Subcutaneous abdominal adipose tissue (tissue), 5 donors: ENCODE measurements around the gene KANK3.
A peak's percentile ranks its signal among the peaks of the same experiment; 100 is the strongest.
"Not testable (repeated sequence)": the region's sequence is repeated elsewhere in the genome, so short reads cannot be mapped to it uniquely, and the experiment has no call there.

Experiments
- H3K27ac ChIP-seq: one replicate; pipeline ENCODE4 v1.7.0; 2013; ENCODE audit warnings: low read depth, mild to moderate bottlenecking, inconsistent platforms, low read length, moderate library complexity
- H3K27me3 ChIP-seq, 5 donors: one replicate each; pipeline ENCODE4 v1.7.0; 2013; ENCODE audit warnings: low read length in 5 of 5, inconsistent platforms in 1 of 5; ENCODE audit not compliant: control insufficient read depth in 5 of 5, insufficient read depth in 4 of 5
- H3K36me3 ChIP-seq, 5 donors: one replicate each; pipeline ENCODE4 v1.7.0; 2013; ENCODE audit warnings: low read length in 5 of 5; ENCODE audit not compliant: control insufficient read depth in 5 of 5, insufficient read depth in 5 of 5
- H3K4me1 ChIP-seq, 5 donors: one replicate each; pipeline ENCODE4 v1.7.0; 2013; ENCODE audit warnings: low read length in 5 of 5, mild to moderate bottlenecking in 3 of 5, moderate library complexity in 1 of 5; ENCODE audit not compliant: control insufficient read depth in 5 of 5, insufficient read depth in 5 of 5
- H3K4me3 ChIP-seq, 5 donors: one replicate each; pipeline ENCODE4 v1.7.0; 2013; ENCODE audit warnings: low read length in 5 of 5, low read depth in 1 of 5
- H3K9ac ChIP-seq, 5 donors: one replicate each; pipeline ENCODE4 v1.7.0; 2013; ENCODE audit warnings: low read length in 5 of 5, mild to moderate bottlenecking in 4 of 5, moderate library complexity in 3 of 5
- H3K9me3 ChIP-seq, 5 donors: one replicate each; pipeline ENCODE4 v1.7.0; 2013; ENCODE audit warnings: low read length in 5 of 5; ENCODE audit not compliant: control insufficient read depth in 5 of 5
- donor health status: healthy.
- donor health status: healthy.
- donor health status: healthy.
- donor health status: healthy.
- donor health status: healthy.

KANK3 gene

DNA sequence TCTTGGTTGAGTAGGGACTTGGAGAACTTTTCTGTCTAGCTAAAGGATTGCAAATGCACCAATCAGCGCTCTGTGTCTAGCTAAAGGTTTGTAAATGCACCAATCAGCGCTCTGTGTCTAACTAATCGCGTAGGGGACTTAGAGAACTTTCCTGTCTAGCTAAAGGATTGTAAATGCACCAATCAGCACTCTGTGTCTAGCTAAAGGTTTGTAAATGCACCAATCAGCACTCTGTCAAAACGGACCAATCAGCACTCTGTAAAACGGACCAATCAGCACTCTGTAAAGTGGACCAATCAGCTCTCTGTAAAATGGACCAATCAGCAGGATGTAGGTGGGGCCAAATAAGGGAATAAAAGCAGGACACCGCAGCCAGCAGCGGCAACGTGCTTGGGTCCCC, 43.4 kb upstream of the KANK3 start:
- H3K4me1 ChIP-seq: peaks cover 3 to 15% (median 14%) of the 10 kb centered on the region in 5 donors
- H3K27me3 ChIP-seq, H3K27ac ChIP-seq, H3K9me3 ChIP-seq, H3K36me3 ChIP-seq, H3K9ac ChIP-seq, H3K4me3 ChIP-seq: not testable (repeated sequence)

DNA sequence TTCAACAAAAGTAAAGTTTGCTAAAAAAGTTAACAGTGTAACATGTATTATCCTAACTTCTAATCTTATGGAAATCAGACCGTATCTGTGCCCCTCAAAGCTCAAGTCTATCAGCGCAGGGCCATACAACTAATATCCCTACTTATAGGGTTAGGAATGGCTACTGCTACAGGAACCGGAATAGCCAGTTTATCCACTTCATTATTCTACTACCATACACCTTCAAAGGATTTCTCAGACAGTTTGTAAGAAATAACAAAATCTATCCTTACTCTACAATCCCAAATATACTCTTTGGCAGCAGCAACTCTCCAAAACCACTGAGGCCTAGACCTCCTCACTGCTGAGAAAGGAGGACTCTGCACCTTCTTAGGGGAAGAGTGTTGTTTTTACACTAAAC, 42.5 kb upstream of the KANK3 start:
- not testable (repeated sequence) for H3K9me3 ChIP-seq, H3K27ac ChIP-seq, H3K36me3 ChIP-seq, H3K27me3 ChIP-seq, H3K4me3 ChIP-seq, H3K4me1 ChIP-seq, H3K9ac ChIP-seq

DNA sequence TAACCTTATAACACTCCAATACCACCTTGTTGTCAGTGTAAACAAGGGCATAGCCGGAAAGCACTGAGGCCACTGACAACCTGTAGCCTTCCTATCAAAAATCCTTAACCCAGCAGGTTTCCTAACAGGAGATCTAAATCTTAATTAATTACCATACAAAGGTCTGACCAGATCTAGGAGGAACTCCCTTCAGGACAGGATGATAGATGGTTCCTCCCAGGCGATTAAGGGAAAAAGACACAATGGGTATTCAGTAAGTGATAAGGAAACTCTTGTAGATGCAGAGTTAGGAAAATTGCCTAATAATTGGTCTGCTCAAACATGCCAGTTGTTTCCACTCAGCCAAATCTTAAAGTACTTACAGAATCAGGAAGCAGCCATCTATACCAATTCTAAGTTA, 42.0 kb upstream of the KANK3 start:
- H3K27ac ChIP-seq, H3K4me1 ChIP-seq: not testable (repeated sequence)

DNA sequence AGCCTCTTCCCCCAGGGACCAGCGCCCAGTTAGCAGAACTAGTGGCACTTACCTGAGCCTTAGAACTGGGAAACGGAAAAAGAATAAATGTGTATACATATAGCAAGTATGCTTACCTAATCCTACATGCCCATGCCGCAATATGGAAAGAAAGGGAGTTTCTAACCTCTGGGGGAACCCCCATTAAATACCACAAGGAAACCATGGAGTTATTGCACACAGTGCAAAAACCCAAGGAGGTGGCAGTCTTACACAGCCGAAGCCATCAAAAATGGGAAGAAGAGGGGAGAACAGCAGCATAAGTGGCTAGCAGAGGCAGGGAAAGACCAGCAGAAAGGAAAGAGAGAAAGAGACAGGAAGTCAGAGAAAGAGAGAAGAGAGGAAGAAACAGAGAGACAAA, 41.5 kb upstream of the KANK3 start:
- not testable (repeated sequence) for H3K9me3 ChIP-seq, H3K9ac ChIP-seq, H3K4me1 ChIP-seq, H3K27me3 ChIP-seq, H3K4me3 ChIP-seq, H3K27ac ChIP-seq, H3K36me3 ChIP-seq

More for the DNA sequence above, 42.0 kb upstream of the KANK3 start:
- H3K27me3 ChIP-seq, H3K4me3 ChIP-seq, H3K36me3 ChIP-seq, H3K9ac ChIP-seq, H3K9me3 ChIP-seq: not testable (repeated sequence)

DNA sequence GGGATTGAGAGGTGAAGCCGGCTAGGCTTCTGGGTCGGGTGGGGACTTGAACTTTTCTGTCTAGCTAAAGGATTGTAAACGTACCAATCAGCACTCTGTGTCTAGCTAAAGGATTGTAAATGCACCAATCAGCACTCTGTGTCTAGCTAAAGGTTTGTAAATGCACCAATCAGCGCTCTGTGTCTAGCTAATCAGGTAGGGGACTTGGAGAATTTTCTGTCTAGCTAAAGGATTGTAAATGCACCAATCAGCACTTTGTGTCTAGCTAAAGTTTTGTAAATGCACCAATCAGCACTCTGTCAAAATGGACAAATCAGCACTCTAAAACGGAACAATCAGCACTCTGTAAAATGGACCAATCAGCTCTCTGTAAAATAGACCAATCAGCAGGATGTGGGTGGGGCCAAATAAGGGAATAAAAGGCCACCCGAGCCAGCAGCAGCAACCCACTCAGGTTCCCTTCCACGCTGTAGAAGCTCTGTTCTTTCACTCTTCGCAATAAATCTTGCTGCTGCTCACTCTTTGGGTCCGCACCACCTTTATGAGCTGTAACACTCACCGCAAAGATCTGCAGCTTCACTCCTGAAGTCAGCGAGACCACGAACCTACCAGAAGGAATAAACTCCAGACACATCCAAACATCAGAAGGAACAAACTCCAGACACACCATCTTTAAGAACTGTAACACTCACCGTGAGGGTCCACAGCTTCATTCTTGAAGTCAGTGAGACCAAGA, 36.3 kb upstream of the KANK3 start:
- not testable (repeated sequence) for H3K9me3 ChIP-seq, H3K9ac ChIP-seq, H3K4me3 ChIP-seq, H3K4me1 ChIP-seq, H3K27me3 ChIP-seq, H3K27ac ChIP-seq, H3K36me3 ChIP-seq

DNA sequence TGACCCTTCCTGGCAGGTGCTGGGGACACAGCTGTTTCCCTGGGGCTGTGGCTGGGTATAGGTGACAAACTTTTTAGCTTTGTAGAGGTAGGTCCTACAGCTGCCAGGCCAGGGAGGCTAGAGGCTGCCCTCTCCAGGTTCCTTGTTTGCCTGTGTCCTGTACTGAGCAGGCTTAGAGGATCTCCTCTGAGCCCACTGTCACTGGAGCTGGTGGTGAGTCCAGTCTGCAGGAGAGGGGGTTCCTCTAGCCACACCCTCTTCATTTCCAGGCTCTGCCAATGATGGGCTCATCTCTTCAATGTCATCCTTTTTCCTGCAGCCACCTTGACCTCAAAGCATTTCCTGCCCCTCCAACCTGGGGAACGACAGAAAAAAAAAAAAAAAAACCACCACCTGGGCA, 34.5 kb upstream of the KANK3 start:
- no peak overlapping the region for H3K9ac ChIP-seq
- H3K27ac ChIP-seq: no peak overlapping the region

DNA sequence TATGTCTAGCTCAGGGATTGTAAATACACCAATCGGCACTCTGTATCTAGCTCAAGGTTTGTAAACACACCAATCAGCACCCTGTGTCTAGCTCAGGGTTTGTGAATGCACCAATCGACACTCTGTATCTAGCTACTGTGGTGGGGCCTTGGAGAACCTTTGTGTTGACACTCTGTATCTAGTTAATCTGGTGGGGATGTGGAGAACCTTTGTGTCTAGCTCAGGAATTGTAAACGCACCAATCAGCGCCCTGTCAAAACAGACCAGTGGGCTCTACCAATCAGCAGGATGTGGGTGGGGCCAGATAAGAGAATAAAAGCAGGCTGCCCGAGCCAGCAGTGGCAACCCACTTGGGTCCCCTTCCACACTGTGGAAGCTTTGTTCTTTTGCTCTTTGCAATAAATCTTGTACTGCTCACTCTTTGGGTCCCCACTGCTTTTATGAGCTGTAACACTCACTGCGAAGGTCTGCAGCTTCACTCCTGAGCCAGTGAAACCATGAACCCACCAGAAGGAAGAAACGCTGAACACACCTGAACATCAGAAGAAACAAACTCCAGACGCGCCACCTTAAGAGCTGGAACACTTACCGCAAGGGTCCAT, 33.4 kb upstream of the KANK3 start:
- H3K36me3 ChIP-seq: peaks cover 0 to 22% (median 19%) of the 10 kb centered on the region in 5 donors
- not testable (repeated sequence) for H3K27me3 ChIP-seq, H3K4me3 ChIP-seq, H3K9ac ChIP-seq, H3K9me3 ChIP-seq, H3K27ac ChIP-seq
- peaks cover 2 to 20% (median 14%) of the 10 kb centered on the region in 5 donors for H3K4me1 ChIP-seq

More for the DNA sequence above, 34.5 kb upstream of the KANK3 start:
- H3K4me1 ChIP-seq: peaks cover 2 to 16% (median 12%) of the 10 kb centered on the region in 5 donors
- no peaks in the 10 kb centered on the region for H3K9me3 ChIP-seq
- no peak overlapping the region for H3K4me3 ChIP-seq
- H3K27me3 ChIP-seq: no peaks in the 10 kb centered on the region
- peaks cover 0 to 17% (median 16%) of the 10 kb centered on the region in 5 donors for H3K36me3 ChIP-seq

DNA sequence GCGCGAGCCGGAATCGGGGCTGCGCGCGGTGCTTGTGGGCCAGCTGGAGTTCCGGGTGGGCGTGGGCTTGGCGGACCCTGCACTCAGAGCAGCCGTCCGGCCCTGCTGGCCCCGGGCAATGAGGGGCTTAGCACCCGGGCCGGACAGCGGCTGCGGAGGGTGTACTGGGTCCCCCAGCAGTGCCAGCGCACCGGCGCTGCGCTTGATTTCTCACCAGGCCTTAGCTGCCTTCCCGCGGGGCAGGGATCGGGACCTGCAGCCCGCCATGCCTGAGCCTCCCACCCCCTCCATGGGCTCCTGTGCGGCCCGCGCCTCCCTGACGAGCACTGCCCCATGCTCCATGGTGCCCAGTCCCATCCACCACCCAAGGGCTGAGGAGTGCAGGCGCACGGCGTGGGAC, 32.7 kb upstream of the KANK3 start:
- not testable (repeated sequence) for H3K27ac ChIP-seq, H3K9me3 ChIP-seq, H3K27me3 ChIP-seq, H3K9ac ChIP-seq, H3K4me3 ChIP-seq
- H3K36me3 ChIP-seq: peaks cover 0 to 29% (median 24%) of the 10 kb centered on the region in 5 donors
- H3K4me1 ChIP-seq: peaks cover 4 to 27% (median 21%) of the 10 kb centered on the region in 5 donors

DNA sequence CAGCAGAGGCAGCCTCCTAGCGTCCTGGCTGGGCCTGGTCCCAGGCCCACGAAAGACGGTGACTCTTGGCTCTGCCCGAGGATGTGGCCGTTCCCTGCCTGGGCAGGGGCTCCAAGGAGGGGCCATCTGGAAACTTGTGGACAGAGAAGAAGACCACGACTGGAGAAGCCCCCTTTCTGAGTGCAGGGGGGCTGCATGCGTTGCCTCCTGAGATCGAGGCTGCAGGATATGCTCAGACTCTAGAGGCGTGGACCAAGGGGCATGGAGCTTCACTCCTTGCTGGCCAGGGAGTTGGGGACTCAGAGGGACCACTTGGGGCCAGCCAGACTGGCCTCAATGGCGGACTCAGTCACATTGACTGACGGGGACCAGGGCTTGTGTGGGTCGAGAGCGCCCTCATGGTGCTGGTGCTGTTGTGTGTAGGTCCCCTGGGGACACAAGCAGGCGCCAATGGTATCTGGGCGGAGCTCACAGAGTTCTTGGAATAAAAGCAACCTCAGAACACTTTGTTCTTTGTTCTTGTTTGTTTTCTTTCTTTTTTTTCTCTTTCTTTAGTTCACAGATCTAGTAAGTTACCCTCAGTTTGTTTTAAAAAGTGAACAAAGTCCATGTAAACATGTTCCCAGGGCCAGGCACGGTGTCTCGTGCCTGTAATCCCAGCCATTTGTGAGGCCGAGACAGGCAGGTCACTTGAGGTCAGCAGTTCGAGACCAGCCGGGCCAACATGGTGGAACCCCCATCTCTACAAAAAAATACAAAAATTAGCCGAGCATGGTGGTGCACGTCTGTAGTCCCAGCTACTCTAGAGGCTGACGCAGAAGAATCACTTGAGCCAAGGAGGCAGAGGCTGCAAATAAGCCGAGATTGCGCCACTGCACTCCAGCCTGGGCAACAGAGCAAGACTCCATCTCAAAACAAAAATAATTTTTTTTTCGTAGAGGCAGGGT, 31.1 kb upstream of the KANK3 start:
- Histone ChIP-seq H3K27ac (peak overlapping the region; percentile 46), H3K4me3 (peak overlapping the region in 1 of 5 donors; percentile 9), H3K4me1 (peaks cover 4 to 42% (median 29%) of the 10 kb centered on the region in 5 donors), H3K27me3 (no peaks in the 10 kb centered on the region), H3K9me3 (no peaks in the 10 kb centered on the region), H3K9ac (no peak overlapping the region), H3K36me3 (peaks cover 0 to 34% (median 29%) of the 10 kb centered on the region in 5 donors)
